AML-193 (cell line): ENCODE measurements around the gene RBPJL.
A peak's percentile ranks its signal among the peaks of the same experiment; 100 is the strongest.

Experiments used
- DNase-seq, 2 experiments: peaks; one replicate each; lab custom pipeline; 2025; lab: John Stamatoyannopoulos, UW

Gene RBPJL

DNA sequence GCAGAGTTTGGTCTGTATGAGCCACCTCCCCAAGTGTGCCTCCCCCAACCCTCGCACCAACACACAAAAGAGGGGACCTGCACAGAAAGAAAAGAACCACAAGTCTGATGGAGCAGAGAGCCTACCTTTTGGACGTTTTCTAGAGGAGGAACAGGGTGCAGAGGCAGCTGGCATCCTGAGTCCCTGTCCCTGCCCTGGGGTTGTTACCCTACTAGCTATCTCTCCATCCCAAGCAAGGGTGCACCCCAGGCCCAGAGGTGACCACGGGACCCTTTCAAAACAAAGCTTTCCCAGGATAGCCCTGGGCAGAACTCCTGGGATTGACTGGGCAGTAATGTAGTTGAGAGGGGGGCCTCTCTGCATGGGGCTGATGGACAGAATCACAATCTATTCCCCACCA, 11.2 kb downstream of the RBPJL start:
- DNase-seq: no peak

DNA sequence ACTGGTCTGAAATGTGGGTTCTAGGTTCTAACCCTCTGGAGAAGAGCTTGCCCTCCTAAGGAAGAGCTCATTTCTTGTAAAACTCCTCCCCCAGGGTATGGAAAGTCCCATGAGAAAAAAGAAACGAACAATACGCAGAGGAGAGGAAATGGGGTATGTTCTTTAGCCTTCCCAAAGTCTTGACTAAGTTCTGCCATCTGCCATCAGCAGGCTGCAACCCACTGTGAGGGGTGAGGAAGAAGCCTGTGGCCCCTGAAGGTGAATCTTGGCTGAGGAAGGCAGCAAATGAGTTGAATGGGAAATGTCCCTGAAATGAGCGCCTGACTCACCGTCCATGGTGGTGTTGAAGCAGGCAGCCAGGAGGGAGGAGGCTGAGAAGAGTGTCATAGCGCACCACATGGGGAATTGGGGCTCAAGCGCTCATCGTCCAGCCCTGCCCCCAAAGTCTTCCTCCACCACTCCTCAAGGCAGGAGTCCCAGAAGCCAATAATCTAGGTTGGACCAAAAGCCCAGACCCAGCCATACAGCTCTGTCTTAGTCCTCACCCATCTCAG, 11.8 kb downstream of the RBPJL start:
- no peak for DNase-seq

DNA sequence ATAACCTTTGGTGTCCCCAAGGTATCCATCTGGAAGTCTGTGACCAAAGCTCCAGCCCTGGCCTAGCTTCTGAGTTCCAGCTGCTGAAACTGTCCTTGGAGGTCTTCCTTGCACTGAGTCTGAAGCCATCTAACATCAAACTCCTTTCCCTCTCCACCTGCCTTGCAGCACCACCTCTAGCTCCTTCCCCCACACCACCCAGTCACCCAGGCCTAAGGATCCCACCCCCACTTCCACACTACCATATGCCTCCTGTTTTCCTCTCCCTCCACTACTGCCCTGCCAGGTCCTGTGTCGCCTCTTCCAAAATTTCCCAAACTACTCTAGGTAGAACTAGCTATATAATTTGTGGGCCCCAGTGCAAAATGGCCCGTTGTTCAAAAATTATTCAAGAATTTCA, 12.3 kb downstream of the RBPJL start:
- DNase-seq: no peak

DNA sequence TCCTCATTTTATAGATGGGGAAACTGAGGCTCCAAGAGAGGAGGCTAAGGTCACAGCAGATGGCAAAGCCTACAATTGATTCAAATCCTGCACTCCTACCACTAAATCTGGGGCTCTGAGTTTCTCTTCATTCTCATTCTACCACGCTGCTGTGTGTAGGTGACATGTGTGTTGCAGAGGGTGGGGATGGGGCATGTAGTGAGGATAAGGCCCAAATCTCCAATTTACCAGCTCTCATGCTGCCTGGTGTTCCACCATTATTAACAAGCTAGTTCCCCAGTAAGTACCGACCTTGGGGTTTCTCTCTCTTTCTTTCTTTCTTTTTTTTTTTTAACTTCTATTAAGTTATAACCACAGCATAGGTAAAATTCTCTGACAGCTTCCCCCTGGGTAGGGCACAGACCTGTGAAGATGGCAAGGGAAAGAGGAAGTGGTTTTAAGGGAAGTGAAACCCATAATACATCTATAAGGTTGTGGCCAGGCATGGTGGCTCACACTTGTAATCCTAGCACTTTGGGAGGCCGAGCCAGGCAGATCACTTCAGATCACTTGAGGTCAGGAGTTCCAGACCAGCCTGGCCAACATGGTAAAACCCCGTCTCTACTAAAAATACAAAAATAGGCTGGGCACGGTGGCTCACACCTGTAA, 14.4 kb downstream of the RBPJL start:
- DNase-seq: peak; percentile 65 to 82

DNA sequence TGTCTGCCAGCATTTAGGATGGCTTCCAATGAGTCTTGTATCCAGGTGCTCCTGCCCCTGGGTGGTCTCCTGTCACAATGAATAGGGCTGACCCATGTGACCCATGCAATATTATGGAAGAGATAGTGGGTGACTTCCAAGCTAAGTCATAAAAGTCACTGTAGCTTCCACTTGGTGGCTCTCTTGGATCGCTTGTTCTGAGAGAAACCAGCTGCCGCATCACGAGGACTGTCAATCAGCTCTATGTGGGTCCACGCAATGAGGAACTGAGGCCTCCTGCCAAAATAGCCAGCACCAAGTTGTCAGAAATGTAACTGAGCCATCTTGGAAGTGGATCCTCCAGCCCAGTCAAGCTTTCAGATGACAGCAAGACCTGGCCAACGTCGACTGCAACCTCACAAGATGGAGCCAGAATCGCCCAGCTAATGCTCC, 16.3 kb downstream of the RBPJL start:
- DNase-seq: peak; percentile 86 to 87

DNA sequence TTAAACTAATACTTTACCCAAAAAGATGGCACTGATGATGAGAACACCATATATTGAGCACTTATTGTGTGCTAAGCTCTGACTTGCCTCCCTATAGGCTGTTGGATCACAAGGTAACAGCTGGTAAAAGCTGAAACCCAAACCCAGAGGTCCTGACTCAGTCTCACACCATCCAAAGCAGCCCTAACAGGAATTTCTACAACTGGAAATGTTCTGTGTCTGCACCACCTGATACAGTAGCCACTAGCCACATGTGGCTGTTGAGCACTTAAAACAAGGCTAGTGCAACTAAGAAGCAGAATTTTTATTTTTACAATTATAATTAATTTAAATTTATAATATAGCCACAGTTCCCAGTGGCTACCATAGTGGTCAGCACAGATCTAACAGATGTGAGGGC, 17.1 kb downstream of the RBPJL start:
- no peak for DNase-seq

DNA sequence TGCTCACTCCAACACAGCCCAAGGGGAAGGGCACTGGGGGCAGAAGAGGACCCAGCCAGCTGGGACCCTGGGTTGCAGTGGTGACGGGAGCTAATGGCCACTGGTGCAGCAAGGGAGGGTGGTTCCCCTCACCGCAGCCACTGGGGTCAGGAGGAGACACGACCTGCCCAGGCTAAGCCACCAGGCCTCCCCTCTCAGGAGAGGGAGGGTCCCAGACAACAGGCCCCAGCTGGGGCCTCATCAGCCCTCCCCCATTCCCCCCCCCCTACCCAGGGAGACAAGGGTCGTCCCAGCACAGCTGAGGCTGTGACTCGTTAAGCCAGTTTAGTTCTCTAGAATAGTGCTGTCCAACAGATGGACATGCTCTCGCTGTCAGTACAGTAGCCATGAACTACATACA, 18.7 kb downstream of the RBPJL start:
- DNase-seq: no peak

DNA sequence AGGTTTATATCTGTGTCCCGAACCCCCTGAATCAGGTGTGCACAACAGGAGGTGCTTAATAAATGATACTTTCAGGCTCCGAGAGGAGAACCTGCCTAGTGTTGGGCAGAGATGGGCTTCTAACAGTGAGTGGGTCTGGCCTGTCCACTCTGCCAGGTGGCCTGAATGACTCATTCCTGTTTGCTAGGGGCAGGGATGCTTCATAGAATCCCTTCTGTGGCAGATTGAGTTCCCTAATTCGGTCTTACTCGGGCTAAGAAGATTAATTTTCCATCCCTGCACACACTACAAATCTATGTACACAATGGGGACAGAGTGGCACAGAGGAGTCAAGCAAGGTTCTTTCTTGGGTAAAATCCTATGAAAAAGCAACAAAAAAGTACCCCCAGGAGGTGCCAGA, 21.8 kb downstream of the RBPJL start:
- no peak for DNase-seq

DNA sequence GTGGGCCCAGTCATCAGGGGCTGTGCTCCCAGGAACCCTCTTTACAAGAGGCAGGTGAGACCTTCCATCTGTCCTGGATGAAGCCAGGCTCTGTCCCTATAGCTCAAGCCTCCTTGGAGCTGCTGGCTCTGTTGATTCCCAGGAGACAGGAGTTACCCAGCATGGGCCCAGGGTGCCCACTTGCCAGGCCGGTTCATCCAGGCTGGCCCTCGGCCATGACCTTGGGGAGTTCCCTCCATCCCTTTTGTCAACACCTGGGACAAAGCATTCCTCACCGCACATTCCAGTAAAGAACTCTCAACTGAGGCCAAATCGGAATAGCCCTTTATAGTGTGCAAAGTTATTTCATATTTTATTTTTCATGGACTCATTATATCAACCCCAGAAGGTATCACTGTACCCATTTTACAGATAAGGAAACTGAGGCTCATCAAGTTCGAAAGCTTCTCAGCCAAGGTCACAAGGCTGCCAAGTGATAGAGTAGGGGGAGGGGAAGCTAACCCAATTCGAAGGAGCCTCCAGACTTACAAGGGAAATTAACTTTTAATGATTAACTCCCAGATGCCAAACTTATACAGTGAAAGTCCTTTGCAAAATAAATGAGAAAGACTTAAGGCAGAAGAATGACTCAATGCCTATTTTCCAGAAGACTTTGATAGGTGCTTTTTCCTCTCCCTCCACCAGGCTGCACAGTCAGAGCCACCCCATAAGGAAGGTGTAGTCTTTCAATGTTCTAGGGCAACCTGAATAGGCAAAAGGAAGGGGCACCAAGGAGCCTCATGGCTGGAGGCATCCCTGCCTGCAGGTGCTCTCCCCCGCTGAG, 23.1 kb downstream of the RBPJL start:
- DNase-seq: no peak

DNA sequence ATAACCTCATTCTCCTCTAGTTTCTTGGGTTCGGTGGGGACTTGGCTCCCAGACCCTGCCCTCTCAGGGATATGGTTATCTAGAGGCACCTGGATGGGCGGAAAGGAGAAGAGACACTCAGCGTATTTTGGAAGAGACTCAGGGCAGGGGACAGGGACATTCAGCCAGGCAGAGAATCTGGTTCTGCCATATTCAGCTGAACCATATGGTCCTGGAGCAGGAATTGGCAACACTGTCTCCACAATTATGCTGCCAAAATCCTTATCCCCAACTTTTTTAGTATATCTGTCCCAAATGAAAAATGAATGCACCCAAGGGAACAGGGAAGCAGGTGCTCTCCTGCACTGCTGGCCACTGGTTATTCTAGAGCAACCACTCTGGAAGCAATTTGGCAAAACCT, 23.8 kb downstream of the RBPJL start:
- DNase-seq: no peak

DNA sequence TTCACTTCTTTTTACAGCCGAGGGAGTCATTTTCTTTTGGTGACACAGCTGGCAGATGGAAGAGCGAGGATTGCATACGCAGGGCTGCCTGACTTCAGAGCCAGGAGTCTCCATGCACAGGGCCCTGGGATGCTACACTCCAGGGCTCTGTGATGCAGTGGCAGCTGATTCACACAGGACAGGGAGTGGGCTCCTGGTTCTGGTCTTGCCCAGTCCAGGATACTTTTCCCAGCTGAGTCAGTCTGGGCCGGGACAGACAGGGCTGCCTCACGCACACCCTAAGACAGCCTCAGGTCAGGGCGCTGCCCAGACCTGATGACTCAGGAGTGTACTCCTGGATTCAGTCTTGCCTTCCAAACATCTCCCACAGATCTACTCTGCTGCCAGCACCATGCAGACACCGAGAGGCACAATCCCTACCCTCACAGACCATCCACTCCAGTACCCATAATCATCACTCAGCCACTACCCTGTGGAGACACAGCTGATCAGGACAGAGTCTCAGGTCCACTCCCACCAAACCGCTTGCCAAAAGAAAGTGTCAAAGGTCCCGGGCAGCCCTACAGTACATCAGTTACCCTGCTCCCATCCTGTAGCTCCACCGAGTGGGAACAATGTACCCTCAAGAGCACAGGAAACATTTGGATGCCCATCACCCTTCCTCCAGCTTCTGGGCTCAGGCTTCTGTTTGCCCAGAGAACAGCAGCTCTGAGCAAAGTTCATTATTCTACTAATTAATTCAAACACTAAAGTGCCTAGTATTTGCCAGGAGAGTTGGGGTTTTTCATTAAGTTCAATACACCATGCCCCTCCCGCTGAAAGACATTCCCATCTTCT, 30.1 kb downstream of the RBPJL start:
- DNase-seq: no peak

DNA sequence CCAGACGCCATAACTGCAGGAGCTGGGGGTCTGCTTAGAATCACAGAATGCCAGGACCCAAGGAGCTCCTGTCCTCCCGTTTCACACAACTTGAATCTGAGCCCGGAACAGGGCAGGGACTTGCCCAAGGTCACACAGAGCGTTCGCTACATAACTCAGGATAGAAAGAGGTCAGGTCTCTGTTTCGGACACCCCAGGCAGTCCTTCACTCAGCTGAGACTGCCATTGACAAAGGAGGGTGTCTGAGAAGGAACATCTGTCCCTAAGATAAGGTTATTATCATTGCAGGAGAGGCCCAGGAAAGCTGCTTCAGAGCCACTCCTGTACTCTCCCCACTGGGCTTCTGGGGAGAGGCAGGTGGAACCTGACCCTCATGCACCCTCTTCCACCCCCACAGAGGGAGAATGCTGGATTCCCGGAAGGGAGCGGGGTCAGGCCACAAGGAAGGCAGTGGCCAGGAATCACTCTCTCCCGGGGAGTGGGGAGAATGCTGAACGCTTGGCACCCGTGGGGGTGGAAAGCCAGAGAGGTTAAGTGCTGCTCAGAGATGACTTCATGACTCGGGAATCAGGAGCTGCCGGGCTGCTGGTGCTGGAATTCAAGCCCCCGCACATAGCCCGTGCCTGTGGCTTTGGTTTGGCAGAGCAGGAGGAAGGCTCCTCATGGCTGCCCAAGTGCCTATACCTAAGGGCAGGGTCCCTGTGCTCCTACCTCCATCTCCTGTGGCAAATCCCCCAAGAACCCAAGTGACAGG, 30.9 kb downstream of the RBPJL start:
- DNase-seq: no peak

DNA sequence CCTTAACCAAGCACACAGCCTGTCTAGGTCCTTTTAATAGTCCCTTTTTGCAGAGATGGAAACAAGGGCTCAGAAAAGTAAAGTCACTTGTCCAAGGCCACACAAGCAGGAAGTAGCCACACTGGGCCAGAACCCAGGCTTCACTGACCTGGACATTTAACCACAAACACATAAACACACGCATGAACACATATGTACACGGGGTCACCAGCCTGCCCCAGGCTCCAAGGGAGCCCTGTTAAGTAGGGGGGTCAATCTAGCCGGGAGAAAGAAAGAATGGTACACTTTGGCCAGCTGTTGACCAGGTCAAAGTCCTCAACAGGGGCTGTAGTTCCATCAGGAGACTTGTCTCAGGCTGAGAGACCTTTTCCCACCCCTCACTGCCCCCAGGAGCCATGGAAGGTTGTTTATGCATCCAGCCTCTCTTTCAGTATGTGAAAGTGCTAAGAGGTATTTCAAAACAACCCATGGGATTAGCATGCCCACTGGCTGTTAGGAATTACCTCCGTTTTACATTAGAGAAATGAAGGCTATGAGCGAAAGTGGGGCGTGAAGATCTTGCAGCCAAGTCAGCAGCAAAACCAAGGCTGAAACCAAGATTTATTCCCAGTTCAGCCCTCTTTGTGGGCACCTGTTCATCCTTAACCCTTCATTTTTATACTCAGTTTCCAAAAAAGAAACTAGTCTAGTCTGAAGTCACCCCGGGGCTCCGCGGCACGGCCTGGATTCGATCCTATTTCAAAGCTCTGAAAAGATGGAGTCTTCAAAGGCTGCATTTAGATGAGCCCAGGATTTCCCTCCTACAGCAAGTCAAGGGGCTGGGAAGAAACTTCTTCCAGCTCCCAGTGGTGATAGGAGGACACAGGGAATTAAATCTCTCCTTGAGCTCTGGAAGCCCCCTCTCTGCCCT, 31.7 kb downstream of the RBPJL start:
- no peak for DNase-seq

DNA sequence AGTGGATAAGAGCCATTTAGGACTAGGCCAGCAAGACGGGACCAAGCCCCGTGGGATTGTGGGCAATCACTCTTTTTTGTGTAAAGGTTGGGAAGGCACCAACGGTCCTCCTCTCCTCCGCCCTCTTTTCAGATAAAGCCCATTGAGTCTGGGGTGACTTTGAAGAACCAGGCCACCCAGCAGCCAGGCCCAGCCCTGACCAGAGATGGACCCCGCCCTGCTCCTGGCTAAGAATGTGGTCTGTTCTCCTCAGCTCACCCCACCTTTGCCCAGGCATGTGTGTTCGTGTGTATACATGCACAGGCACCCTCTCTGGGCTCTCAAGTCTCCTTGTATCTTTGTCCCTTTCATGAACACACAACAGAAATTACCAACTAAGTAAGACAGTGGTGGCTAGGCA, 32.4 kb downstream of the RBPJL start:
- DNase-seq: no peak

DNA sequence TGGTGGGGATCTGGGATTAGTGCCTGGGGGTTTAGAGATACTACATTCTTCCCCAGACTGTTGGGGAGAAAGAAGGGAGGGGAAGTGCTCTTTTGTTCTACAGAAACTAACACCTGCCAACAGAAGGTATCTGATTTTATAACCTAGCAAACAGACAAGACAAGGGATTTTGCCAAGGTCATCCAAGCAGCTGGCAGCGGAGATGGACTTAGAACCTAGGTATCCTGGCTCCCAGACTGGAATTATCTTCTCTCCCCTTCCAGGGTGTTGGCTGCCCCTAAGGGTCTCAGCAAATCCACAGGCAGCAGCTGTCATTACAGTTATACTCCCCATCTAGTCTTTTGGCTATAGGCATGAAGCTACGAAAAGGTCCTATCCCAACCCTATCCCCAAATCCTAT, 33.2 kb downstream of the RBPJL start:
- no peak for DNase-seq

DNA sequence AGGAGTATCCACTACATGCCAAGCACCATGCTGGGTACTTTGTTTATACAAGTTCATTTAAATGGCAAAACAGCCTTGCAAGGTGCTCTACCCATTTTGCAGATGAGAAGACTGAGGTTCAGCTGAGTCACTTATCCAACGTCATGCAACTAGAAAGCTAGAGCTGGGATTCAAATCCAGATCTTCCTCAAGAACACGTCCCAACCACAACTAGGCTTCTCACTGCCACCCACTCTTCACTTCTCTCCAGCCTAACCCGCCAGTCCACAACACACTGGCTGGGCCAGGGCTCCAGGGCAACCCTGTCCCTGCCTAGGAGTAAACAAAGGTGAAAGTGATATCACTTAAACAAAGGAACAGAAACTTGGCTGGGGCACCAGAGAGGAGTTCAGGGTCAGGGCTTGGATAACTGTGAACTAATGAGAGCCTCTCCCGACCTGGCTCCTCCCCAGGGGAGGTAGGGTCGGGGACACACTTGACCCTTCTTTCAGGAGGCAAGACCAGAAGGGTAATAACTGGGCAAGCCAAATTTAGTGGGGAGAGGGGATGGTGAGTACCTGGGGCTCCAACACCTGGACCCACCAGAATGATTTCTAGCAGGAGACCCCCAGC, 33.7 kb downstream of the RBPJL start:
- DNase-seq: no peak

DNA sequence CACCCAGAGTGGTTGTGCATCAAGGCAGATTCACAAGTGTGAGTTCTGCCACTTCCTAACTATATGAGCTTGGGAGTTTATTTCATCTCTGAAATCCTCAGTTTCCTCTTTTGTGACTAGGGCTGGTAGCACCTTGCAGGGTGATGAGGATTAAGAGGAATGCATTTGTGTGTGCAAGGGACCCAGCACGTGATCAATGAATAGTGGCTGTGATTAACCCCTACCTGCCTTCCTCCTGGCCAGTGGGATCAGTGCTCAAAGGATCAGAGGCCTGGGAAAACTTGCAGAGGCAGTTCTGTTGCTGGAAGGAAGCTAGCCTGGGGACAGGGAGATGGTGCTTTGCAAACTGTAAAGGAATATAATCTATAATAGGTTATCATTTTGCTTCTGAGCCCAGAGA, 34.3 kb downstream of the RBPJL start:
- DNase-seq: no peak

DNA sequence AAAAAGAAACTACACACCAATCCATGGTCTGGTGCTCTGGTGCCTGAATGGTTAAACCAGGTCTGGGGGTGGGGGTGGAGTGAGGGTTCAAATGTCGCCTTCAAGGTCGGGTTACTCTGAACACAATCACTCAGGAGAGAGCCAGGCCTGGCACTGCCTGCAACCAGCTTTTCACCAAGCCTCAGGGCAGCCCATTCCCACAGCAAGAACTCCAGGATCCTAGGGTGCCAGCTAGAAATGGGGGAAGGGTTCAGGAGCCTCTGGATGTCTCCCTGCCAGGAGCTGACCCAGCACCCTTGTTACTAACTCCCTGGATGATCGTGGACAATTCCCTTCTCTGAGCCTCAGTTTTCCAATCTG, 34.9 kb downstream of the RBPJL start:
- no peak for DNase-seq

DNA sequence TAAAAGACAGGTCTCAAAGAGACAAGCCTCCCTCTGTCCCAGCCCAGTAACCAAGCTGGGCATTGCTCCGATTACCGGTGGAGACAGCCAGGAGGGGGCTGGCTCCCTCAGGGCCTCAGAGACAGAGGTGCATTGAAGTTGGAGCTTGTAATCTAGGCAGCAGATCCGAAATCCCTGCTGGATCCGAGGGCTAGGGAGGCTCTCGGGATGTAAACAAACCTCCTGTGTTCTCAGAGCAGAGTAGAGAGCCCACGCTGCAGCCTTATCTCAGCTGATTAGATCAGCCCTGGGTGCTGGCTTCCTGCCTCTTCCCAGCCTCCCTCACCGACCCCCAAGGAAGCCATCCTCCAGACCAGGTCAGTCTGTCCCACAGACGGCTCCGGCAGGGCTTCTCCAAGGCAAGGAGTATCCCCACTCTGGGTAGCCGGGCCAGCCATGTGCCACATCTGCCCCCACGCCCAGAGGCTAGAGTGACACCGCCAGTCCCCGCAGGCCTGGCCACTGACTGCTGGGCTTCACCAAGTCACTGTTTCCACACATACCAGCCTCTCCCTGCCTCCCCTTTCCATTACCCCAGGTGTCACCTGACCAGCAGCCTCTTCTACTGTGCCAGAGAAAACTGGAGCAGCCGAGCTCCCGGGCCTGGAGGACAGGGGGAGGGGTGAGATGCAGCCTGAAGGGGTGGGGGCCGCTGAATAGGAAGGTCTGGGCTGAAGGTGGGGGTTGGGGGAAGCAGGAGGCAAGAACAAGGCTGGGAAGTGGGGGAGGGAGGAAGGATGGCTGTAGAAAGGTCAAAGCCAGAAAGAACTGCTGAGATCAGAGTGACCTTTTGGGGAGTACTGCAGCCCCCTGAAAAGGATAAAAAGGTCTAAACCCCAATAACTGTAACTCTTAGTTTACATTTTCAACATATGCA, 35.6 kb downstream of the RBPJL start:
- DNase-seq: no peak
